Lower leg skin (tissue), 4 donors: Measurements from ENCODE around the gene DLGAP3. TPM values are rescaled to one million over a fixed set of nuclear protein-coding genes. Genes with fewer than 3 reads are reported as not detected.
"Not testable (repeated sequence)": the region's sequence is repeated elsewhere in the genome, so short reads cannot be mapped to it uniquely, and the experiment has no call there.

Experiments used
- DNase-seq, 2 donors: peaks; one replicate each; pipeline ENCODE4 v3.0.0-alpha.2; 2019; ENCODE audit warnings: low spot score in 2 of 2
- H3K4me3 ChIP-seq: fragments of 200-600 bp; sonication (generic); 2 replicates; pipeline ENCODE4 v1.5.1; 2017; ENCODE audit warnings: mild to moderate bottlenecking, low read depth; ENCODE audit not compliant: poor library complexity, severe bottlenecking
- POLR2A ChIP-seq, 2 donors: fragments of 450-650 bp; IDR thresholded peaks; one replicate each; pipeline ENCODE4 v1.6.1; 2016 to 2017; ENCODE audit warnings: antibody characterized with exemption in 2 of 2, mild to moderate bottlenecking in 1 of 2, moderate library complexity in 1 of 2
- WGBS, 2 donors: methylation state at CpG; one replicate each; pipeline ENCODE4 v1.1.5; 2018; 5-methylcytosine and 5-hydroxymethylcytosine counted together
- intact Hi-C: fragments of 100-400 bp; cut with DNase I; formaldehyde crosslinking; loops from one replicate; pipeline ENCODE4 v1.15.0; 2023; ENCODE audit warnings: low total_unique reads
- total RNA-seq, 4 donors: library from RNA; depleted of rRNA; stranded (reverse); fragments of >200 nt; gene quantifications; one replicate each; pipeline ENCODE4 v1.1.0, GENCODE V29; 2016
- TF ChIP-seq, protein P1 (sequence below), 3 donors: fragments of 450-650 bp; IDR thresholded peaks; one replicate each; pipeline ENCODE4 v1.5.1; 2016; ENCODE audit warnings: antibody characterized with exemption in 3 of 3, mild to moderate bottlenecking in 3 of 3, moderate library complexity in 2 of 3

DLGAP3 gene
- total RNA-seq, 4 donors from 2014 or later = 0.07 to 0.19 TPM; not detected in 2

DNA sequence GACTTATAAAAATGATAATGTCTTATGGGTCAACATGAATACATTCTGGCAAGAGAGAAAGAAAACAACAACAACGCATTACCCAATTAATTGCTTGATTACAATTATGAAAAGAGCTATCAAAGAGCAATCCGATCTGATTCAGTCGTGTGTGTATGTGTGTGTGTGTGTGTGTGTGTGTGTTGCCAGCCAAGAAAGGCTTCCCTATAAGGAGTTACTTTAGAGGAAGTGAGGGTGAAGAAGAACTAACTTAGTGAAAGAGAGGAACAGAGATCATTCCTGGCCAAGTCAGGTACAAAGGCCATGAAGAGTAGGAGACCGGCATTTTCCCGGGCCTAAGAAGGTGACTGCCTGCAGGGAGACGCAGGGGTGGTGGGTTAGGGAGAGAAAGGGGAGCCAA lies 46.3 kb upstream of the DLGAP3 start:
- DNase-seq = no peak
- intact Hi-C loops = no loop called here
- TF ChIP-seq, protein P1, sequence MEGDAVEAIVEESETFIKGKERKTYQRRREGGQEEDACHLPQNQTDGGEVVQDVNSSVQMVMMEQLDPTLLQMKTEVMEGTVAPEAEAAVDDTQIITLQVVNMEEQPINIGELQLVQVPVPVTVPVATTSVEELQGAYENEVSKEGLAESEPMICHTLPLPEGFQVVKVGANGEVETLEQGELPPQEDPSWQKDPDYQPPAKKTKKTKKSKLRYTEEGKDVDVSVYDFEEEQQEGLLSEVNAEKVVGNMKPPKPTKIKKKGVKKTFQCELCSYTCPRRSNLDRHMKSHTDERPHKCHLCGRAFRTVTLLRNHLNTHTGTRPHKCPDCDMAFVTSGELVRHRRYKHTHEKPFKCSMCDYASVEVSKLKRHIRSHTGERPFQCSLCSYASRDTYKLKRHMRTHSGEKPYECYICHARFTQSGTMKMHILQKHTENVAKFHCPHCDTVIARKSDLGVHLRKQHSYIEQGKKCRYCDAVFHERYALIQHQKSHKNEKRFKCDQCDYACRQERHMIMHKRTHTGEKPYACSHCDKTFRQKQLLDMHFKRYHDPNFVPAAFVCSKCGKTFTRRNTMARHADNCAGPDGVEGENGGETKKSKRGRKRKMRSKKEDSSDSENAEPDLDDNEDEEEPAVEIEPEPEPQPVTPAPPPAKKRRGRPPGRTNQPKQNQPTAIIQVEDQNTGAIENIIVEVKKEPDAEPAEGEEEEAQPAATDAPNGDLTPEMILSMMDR (IDR thresholded peaks at IDR 0.05) = no peak
- TF ChIP-seq POLR2A (IDR thresholded peaks at IDR 0.05) = no peak
- WGBS, 2 donors = 82 to 86% methylated on average over 6 of the region's 6 CpGs
- H3K4me3 ChIP-seq = no peak overlapping the region

- WGBS, 2 donors = 90 to 97% methylated on average over 3 of the region's 3 CpGs
- TF ChIP-seq, protein P1 (IDR thresholded peaks at IDR 0.05) = no peak
- no peak for TF ChIP-seq POLR2A (IDR thresholded peaks at IDR 0.05)
- intact Hi-C loops = no loop called here
- no peak overlapping the region for H3K4me3 ChIP-seq
- DNase-seq = no peak
These were observed 45.9 kb upstream of the DLGAP3 start for GRCh38 chr1:34975338-34975737.

DNA sequence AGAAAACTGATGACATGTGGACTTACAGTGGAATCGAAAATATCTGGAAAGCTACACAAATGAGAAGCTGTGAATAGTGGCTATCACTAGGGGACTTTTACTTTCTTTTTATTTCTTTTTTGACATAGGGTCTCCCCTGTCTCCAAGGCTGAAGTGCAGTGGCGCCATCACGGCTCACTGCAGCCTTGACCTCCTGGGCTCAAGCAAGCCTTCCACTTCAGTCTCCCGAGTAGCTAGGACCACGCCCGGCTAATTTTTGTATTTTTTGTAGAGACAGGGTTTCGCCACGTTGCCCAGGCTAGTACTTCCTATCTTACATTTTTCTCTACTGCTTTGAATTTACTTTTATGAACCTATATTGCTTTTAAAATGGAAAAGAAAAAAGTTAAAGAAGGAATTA lies 45.2 kb upstream of the DLGAP3 start:
- no peak overlapping the region for H3K4me3 ChIP-seq
- DNase-seq = no peak
- no peak for TF ChIP-seq POLR2A (IDR thresholded peaks at IDR 0.05)
- TF ChIP-seq, protein P1 (IDR thresholded peaks at IDR 0.05) = no peak
- intact Hi-C loops = no loop called here
- WGBS, 2 donors = 78 to 81% methylated on average over 8 of the region's 8 CpGs

DNA sequence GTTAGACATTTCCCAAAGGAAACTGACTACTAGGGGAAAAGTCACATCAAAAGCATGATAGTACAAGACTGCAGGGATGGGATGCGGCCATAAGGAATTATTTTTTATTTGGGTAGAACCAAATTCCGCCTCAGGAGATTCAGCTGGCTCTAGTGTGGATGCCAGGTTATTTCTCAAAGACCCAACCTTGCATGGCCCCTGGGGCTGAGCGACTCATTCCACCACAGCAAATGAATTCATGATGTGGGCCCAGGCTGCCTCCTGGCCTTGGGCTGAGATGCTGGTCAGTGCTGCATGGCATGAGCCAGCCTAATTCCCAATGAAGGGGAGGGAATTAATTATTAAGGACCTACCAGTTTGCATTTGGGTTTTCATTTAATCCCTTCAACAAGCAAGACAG lies 43.9 kb upstream of the DLGAP3 start:
- 63% methylated on average over 3 of the region's 3 CpGs for WGBS, 2 donors
- no peak overlapping the region for H3K4me3 ChIP-seq
- intact Hi-C loops = no loop called here
- DNase-seq = no peak
- TF ChIP-seq, protein P1 (IDR thresholded peaks at IDR 0.05) = no peak
- TF ChIP-seq POLR2A (IDR thresholded peaks at IDR 0.05) = no peak

- no peak for DNase-seq
- no peak overlapping the region for H3K4me3 ChIP-seq
- intact Hi-C loops = no loop called here
- 39 to 42% methylated on average over 5 of the region's 5 CpGs for WGBS, 2 donors
- TF ChIP-seq, protein P1 (IDR thresholded peaks at IDR 0.05) = no peak
These were observed 41.4 kb upstream of the DLGAP3 start for GRCh38 chr1:34970829-34971228.

DNA sequence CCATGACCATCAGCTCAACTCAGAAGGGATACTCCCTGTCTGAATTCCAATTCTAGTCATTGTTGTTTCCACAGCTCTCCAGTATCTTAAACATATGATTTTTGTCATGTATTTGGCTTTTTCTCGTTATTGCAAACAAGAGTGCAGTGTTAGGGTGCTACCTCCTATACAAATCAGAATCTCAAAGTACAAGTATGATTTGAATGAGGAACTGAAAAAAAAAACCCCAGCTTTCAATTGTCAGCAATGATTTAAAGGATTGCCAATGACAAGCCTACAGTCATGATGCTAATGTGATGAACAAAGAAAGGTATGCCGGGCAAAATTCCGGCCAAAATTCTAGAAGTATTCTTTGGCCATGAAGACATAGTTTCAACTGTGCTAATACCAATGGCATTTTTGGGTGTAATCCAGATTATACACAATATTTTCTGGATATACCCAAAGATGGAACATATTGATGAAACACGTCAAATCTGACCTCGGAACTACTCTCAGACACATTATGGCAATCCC lies 40.8 kb upstream of the DLGAP3 start:
- DNase-seq = no peak
- no peak for TF ChIP-seq POLR2A (IDR thresholded peaks at IDR 0.05)
- TF ChIP-seq, protein P1 (IDR thresholded peaks at IDR 0.05) = no peak
- intact Hi-C loops = no loop called here
- WGBS, 2 donors = 88 to 92% methylated on average over 5 of the region's 5 CpGs
- H3K4me3 ChIP-seq = no peak overlapping the region

- DNase-seq, H3K4me3 ChIP-seq, intact Hi-C loops: not testable (repeated sequence)
- 75 to 81% methylated on average over 3 of the region's 3 CpGs for WGBS, 2 donors
These were observed 38.8 kb upstream of the DLGAP3 start for GRCh38 chr1:34968297-34968696.

DNA sequence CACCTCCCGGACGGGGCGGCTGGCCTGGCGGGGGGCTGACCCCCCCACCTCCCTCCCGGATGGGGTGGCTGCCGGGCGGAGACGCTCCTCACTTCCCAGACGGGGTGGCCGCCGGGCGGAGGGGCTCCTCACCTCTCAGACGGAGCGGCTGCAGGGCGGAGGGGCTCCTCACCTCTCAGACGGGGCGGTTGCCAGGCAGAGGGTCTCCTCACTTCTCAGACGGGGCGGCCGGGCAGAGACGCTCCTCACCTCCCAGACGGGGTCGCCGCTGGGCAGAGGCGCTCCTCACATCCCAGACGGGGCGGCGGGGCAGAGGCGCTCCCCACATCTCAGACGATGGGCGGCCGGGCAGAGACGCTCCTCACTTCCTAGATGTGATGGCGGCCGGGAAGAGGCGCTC lies 38.2 kb upstream of the DLGAP3 start:
- intact Hi-C loops, H3K4me3 ChIP-seq, DNase-seq: not testable (repeated sequence)
- WGBS, 2 donors = 83% methylated on average over 14 of the region's 36 CpGs; no CpG with 5 or more reads in 1 of the 2 donors
